Endodermal cell (in vitro differentiated cells): ENCODE measurements around the gene SPAG17. TPM values are rescaled to one million over a fixed set of nuclear protein-coding genes. Genes with fewer than 3 reads are reported as not detected.

ENCODE experiments used
- DNase-seq: peaks from one replicate; pipeline ENCODE4 v3.0.0-alpha.2; 2017
- H3K27ac ChIP-seq: 2 replicates; pipeline ENCODE4 v1.5.1; 2013; ENCODE audit warnings: mild to moderate bottlenecking, low read depth, low read length, moderate library complexity
- H3K27me3 ChIP-seq: 2 replicates; pipeline ENCODE4 v1.6.1; 2013; ENCODE audit warnings: mild to moderate bottlenecking, low read length, moderate library complexity; ENCODE audit not compliant: insufficient read depth, control insufficient read depth, poor library complexity, severe bottlenecking
- H3K36me3 ChIP-seq: 2 replicates; pipeline ENCODE4 v1.7.0; 2013; ENCODE audit warnings: mild to moderate bottlenecking, low read length, moderate library complexity; ENCODE audit not compliant: control insufficient read depth, insufficient read depth
- H3K4me1 ChIP-seq: one replicate; pipeline ENCODE4 v1.7.0; 2013; ENCODE audit warnings: low read length; ENCODE audit not compliant: control insufficient read depth, insufficient read depth
- H3K4me3 ChIP-seq: 2 replicates; pipeline ENCODE4 v1.5.1; 2013; ENCODE audit warnings: mild to moderate bottlenecking, low read length, moderate library complexity
- H3K9ac ChIP-seq: 2 replicates; pipeline ENCODE4 v1.6.1; 2013; ENCODE audit warnings: mild to moderate bottlenecking, low read length, moderate library complexity; ENCODE audit not compliant: poor library complexity, severe bottlenecking; ENCODE audit errors: extremely low read depth
- H3K9me3 ChIP-seq: 2 replicates; pipeline ENCODE4 v1.6.1; 2013; ENCODE audit warnings: mild to moderate bottlenecking, low read length, moderate library complexity; ENCODE audit not compliant: control insufficient read depth
- H3K27ac Mint-ChIP-seq: 2 replicates; pipeline ENCODE4 v1.8.0; 2020; ENCODE audit warnings: mixed read lengths
- H3K27me3 Mint-ChIP-seq: 2 replicates; pipeline ENCODE4 v1.8.0; 2021; ENCODE audit warnings: mild to moderate bottlenecking, mixed read lengths; ENCODE audit not compliant: insufficient read depth
- H3K36me3 Mint-ChIP-seq: 2 replicates; pipeline ENCODE4 v1.8.0; 2020; ENCODE audit warnings: low read depth, mixed read lengths
- H3K4me1 Mint-ChIP-seq: 2 replicates; pipeline ENCODE4 v1.8.0; 2020; ENCODE audit warnings: mixed read lengths
- H3K4me3 Mint-ChIP-seq: 2 replicates; pipeline ENCODE4 v1.8.0; 2020; ENCODE audit warnings: mild to moderate bottlenecking, moderate library complexity, mixed read lengths
- H3K9me3 Mint-ChIP-seq: 2 replicates; pipeline ENCODE4 v1.8.0; 2020; ENCODE audit warnings: mild to moderate bottlenecking, mixed read lengths
- CTCF ChIP-seq: fragments of 200-600 bp; sonication (generic); conservative IDR thresholded peaks from 2 replicates; pipeline ENCODE4 v1.5.0; 2021; ENCODE audit warnings: antibody characterized with exemption, mild to moderate bottlenecking
- WGBS, 2 experiments: methylation state at CpG; one replicate each; pipeline versions ENCODE4 v1.1.5 to v1.1.7; 2013; ENCODE audit warnings: missing lambda C conversion rate in 2 of 2, mixed read lengths in 1 of 2; ENCODE audit not compliant: insufficient coverage in 1 of 2, insufficient read length in 1 of 2; 5-methylcytosine and 5-hydroxymethylcytosine counted together
- total RNA-seq, 2 donors: library from RNA; stranded (reverse); fragmentation: NEBNext Ultra II Directional in 1 of 2; extraction: Animal tissue kit (Norgen Biotek cat#: 25700) in 1 of 2; gene quantifications; 2 replicates in 1 of 2; 3 replicates in 1 of 2; pipeline ENCODE4 v1.2.1, GENCODE V29; 2021

Gene SPAG17
- total RNA-seq, 2 donors from 2014 or later, result 5.0 to 6.3 TPM

GRCh38 chr1:118145721-118146120 is 39.3 kb downstream of the SPAG17 start:
- peaks cover 16% of the 10 kb centered on the region for H3K9me3 ChIP-seq
- no peaks in the 10 kb centered on the region for H3K27me3 ChIP-seq
- H3K36me3 ChIP-seq, result no peaks in the 10 kb centered on the region
- H3K4me3 ChIP-seq, result no peak overlapping the region
- Mint-ChIP-seq H3K9me3 (peaks cover 14% of the 10 kb centered on the region), H3K4me3 (no peak overlapping the region), H3K27ac (no peak overlapping the region), H3K4me1 (peaks cover 17% of the 10 kb centered on the region), H3K36me3 (peaks cover 9% of the 10 kb centered on the region), H3K27me3 (peaks cover 1% of the 10 kb centered on the region)
- 95 to 100% methylated on average over 1 to 2 of the region's 2 CpGs for WGBS, 2 experiments
- TF ChIP-seq CTCF, result no peak
- H3K9ac ChIP-seq, result no peak overlapping the region
- peaks cover 7% of the 10 kb centered on the region for H3K4me1 ChIP-seq
- no peak overlapping the region for H3K27ac ChIP-seq
- no peak for DNase-seq

GRCh38 chr1:118144684-118145083 is 40.3 kb downstream of the SPAG17 start:
- Mint-ChIP-seq H3K27ac (no peak overlapping the region), H3K4me3 (no peak overlapping the region), H3K27me3 (peaks cover 1% of the 10 kb centered on the region), H3K4me1 (peaks cover 20% of the 10 kb centered on the region), H3K36me3 (peaks cover 9% of the 10 kb centered on the region), H3K9me3 (peaks cover 15% of the 10 kb centered on the region)
- Histone ChIP-seq H3K27me3 (no peaks in the 10 kb centered on the region), H3K9ac (no peak overlapping the region), H3K9me3 (peaks cover 13% of the 10 kb centered on the region), H3K4me1 (peaks cover 7% of the 10 kb centered on the region), H3K4me3 (no peak overlapping the region), H3K36me3 (no peaks in the 10 kb centered on the region), H3K27ac (no peak overlapping the region)
- no peak for DNase-seq
- TF ChIP-seq CTCF, result no peak
- 93 to 94% methylated on average over 7 of the region's 7 CpGs for WGBS, 2 experiments

GRCh38 chr1:118143831-118144230 is 41.2 kb downstream of the SPAG17 start:
- Mint-ChIP-seq H3K36me3 (peaks cover 4% of the 10 kb centered on the region), H3K9me3 (peaks cover 15% of the 10 kb centered on the region), H3K27ac (no peak overlapping the region), H3K4me1 (peaks cover 20% of the 10 kb centered on the region), H3K4me3 (no peak overlapping the region), H3K27me3 (peaks cover 1% of the 10 kb centered on the region)
- Histone ChIP-seq H3K27ac (no peak overlapping the region), H3K9me3 (peaks cover 4% of the 10 kb centered on the region), H3K36me3 (no peaks in the 10 kb centered on the region), H3K27me3 (no peaks in the 10 kb centered on the region), H3K4me1 (peaks cover 7% of the 10 kb centered on the region), H3K9ac (no peak overlapping the region), H3K4me3 (no peak overlapping the region)
- TF ChIP-seq CTCF, result no peak
- WGBS, 2 experiments, result 77 to 80% methylated on average over 1 to 2 of the region's 2 CpGs
- DNase-seq, result no peak
